ENCODE results near the gene MYLK.
"Not testable (repeated sequence)": the region's sequence is repeated elsewhere in the genome, so short reads cannot be mapped to it uniquely, and the experiment has no call there.

MYLK gene

DNA sequence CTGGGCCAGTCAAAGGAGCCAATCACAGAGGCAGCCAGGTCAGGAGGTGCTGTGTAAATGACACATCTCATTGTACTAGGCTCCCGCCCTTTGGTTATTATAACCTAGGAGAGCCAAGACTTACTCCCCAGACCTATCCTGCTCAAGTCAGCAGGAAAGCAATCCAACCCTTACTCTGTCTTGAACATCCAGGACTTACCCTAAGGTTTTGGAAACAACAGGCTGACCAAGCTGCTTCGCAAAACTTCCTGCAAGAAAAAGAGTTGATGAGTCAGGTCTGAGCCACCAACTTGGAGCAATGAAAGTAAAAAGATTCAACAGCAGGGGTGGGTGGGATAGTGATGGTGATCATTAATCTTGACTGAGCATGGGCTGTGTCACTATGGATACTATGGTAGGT lies 144.4 kb downstream of the MYLK start:
- no peak for DNase-seq (ENCODE audit: low read depth, low spot score)

DNA sequence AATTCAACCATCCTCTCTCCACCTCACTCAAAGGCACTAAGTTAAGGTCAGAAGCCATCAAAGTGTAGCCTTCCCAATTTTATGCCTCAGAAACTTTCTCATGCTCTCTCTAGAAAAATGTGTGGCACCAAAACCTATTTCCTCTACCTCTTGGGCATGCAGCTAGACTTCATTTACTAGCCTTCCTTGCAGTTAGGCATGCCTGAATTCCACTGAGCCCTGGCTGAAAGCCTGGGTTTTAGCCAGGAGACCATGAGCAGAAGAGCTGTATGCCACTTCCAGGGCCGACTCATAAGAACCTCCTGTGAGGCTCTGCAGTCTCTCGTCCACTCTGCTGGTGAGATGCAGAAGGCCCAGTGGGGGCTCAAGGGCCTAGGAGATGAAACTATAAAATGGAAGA lies 145.0 kb downstream of the MYLK start:
- H3K4me3 ChIP-seq (ENCODE audit: low read length), result no peak overlapping the region
- H3K36me3 ChIP-seq (ENCODE audit: control insufficient read depth, insufficient read depth, low read length), result 0 out of 2 replicates have a peak, but pooled peaks cover 3% of the 10 kb centered on the region
- no peaks in the 10 kb centered on the region for H3K27me3 ChIP-seq (ENCODE audit: control insufficient read depth, insufficient read depth, low read length)
- H3K27ac ChIP-seq (ENCODE audit: low read length), result no peak overlapping the region
- no CpG with 5 or more reads among the region's 2 CpGs for WGBS (ENCODE audit: insufficient coverage, insufficient read length)
- H3K4me1 ChIP-seq (ENCODE audit: control insufficient read depth, insufficient read depth, low read length), result no peaks in the 10 kb centered on the region
- DNase-seq (ENCODE audit: low read depth, low spot score), result no peak
- no peaks in the 10 kb centered on the region for H3K9me3 ChIP-seq (ENCODE audit: control insufficient read depth, insufficient read depth, low read length)

More for the DNA sequence above, 144.4 kb downstream of the MYLK start:
- Histone ChIP-seq H3K36me3 (ENCODE audit: control insufficient read depth, insufficient read depth, low read length) (0 out of 2 replicates have a peak, but pooled peaks cover 3% of the 10 kb centered on the region), H3K4me3 (ENCODE audit: low read length) (no peak overlapping the region), H3K27ac (ENCODE audit: low read length) (no peak overlapping the region), H3K9me3 (ENCODE audit: control insufficient read depth, insufficient read depth, low read length) (no peaks in the 10 kb centered on the region), H3K27me3 (ENCODE audit: control insufficient read depth, insufficient read depth, low read length) (no peaks in the 10 kb centered on the region), H3K4me1 (ENCODE audit: control insufficient read depth, insufficient read depth, low read length) (no peaks in the 10 kb centered on the region)
- WGBS (ENCODE audit: insufficient coverage, insufficient read length), result no CpG with 5 or more reads among the region's 2 CpGs

DNA sequence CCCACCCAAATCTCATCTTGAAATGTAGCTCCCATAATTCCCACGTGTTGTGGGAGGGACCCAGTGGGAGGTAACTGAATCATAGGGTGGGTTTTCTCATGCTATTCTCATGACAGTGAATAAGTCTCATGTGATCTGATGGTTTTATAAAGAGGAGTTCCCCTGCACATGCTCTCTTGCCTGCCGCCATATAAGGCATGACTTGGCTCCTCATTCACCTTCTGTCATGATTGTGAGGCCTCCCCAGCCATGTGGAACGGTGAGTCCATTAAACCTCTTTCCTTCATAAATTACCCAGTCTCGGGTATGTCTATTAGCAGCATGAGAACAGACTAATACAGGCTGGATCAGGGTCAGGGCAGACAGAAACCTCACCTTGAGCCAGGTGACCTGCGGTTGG lies 145.6 kb downstream of the MYLK start:
- DNase-seq (ENCODE audit: low read depth, low spot score); H3K36me3 ChIP-seq (ENCODE audit: control insufficient read depth, insufficient read depth, low read length); H3K9me3 ChIP-seq (ENCODE audit: control insufficient read depth, insufficient read depth, low read length); H3K4me3 ChIP-seq (ENCODE audit: low read length); H3K4me1 ChIP-seq (ENCODE audit: control insufficient read depth, insufficient read depth, low read length); H3K27ac ChIP-seq (ENCODE audit: low read length); H3K27me3 ChIP-seq (ENCODE audit: control insufficient read depth, insufficient read depth, low read length): not testable (repeated sequence)
- WGBS (ENCODE audit: insufficient coverage, insufficient read length), result no CpG with 5 or more reads among the region's 5 CpGs

DNA sequence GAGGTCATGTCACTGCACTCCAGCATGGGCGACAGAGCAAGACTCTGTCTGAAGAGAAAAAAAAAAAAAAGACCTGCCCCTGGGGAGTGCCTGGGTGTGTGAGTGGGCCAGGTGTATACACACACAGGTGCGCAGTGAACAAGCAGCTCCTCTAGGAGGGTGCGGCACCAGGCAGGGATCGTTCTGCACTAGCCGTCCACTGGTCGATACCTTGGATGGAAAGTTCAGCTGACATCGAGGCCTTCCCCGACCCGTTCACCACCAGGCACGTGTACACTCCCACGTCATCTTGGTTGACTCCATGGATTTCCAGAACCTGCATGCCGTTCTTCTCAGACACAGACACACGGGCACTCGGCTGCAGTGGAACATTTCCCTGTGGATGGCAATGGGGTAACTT lies 147.0 kb downstream of the MYLK start:
- H3K4me3 ChIP-seq (ENCODE audit: low read length), result no peak overlapping the region
- H3K4me1 ChIP-seq (ENCODE audit: control insufficient read depth, insufficient read depth, low read length), result no peaks in the 10 kb centered on the region
- no peaks in the 10 kb centered on the region for H3K27me3 ChIP-seq (ENCODE audit: control insufficient read depth, insufficient read depth, low read length)
- H3K36me3 ChIP-seq (ENCODE audit: control insufficient read depth, insufficient read depth, low read length), result peaks cover 7% of the 10 kb centered on the region; the same call in 1 of the 2 replicates
- H3K27ac ChIP-seq (ENCODE audit: low read length), result no peak overlapping the region
- DNase-seq (ENCODE audit: low read depth, low spot score), result no peak
- no peaks in the 10 kb centered on the region for H3K9me3 ChIP-seq (ENCODE audit: control insufficient read depth, insufficient read depth, low read length)
- no CpG with 5 or more reads among the region's 14 CpGs for WGBS (ENCODE audit: insufficient coverage, insufficient read length)

DNA sequence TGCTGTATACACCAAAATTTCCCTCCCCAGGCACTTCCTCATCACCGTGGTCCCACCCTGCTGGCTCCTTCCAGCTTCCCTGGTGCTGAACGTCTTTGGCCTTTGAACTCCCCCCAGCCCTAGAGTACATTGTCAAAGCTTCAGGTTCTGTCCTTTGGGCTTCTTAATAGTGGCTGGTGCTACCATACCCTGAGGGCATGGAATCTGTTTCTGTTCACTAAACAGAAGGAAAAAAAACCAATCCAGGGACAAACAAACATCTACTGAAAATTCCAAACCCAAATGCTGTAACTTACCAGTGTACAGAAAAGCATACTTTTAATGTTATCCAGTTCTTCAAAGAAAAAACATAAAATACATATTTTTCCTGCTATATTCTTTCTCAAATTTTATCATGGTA lies 148.7 kb downstream of the MYLK start:
- no peak overlapping the region for H3K27ac ChIP-seq (ENCODE audit: low read length)
- DNase-seq (ENCODE audit: low read depth, low spot score), result no peak
- H3K36me3 ChIP-seq (ENCODE audit: control insufficient read depth, insufficient read depth, low read length), result peaks cover 5% of the 10 kb centered on the region; the same call in 1 of the 2 replicates
- no peaks in the 10 kb centered on the region for H3K27me3 ChIP-seq (ENCODE audit: control insufficient read depth, insufficient read depth, low read length)
- no peak overlapping the region for H3K4me3 ChIP-seq (ENCODE audit: low read length)
- no CpG with 5 or more reads among the region's 2 CpGs for WGBS (ENCODE audit: insufficient coverage, insufficient read length)
- no peaks in the 10 kb centered on the region for H3K9me3 ChIP-seq (ENCODE audit: control insufficient read depth, insufficient read depth, low read length)
- H3K4me1 ChIP-seq (ENCODE audit: control insufficient read depth, insufficient read depth, low read length), result no peaks in the 10 kb centered on the region

DNA sequence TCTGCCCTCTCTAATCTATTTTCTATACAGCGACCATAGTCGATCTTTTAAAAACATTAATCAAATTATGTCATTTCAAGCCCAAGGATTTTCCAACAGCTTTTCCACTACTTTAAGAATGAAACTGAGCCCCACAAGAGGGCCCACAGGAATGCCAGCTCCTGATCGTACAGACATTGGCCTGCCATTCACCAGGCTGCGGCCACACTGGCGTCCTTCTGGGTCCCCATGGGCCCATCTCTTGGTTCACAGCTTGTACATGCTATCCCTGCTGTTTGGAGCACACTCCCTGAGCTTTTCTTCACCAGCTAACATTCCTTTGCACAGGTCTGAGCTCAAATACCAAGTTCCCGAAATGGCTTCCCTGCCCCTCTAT lies 149.6 kb downstream of the MYLK start:
- Histone ChIP-seq H3K4me3 (ENCODE audit: low read length) (no peak overlapping the region), H3K9me3 (ENCODE audit: control insufficient read depth, insufficient read depth, low read length) (no peaks in the 10 kb centered on the region), H3K27me3 (ENCODE audit: control insufficient read depth, insufficient read depth, low read length) (no peaks in the 10 kb centered on the region), H3K36me3 (ENCODE audit: control insufficient read depth, insufficient read depth, low read length) (peaks cover 4% of the 10 kb centered on the region; the same call in 1 of the 2 replicates), H3K4me1 (ENCODE audit: control insufficient read depth, insufficient read depth, low read length) (no peaks in the 10 kb centered on the region), H3K27ac (ENCODE audit: low read length) (no peak overlapping the region)
- no peak for DNase-seq (ENCODE audit: low read depth, low spot score)
- 100% methylated on average over 2 of the region's 6 CpGs for WGBS (ENCODE audit: insufficient coverage, insufficient read length)

DNA sequence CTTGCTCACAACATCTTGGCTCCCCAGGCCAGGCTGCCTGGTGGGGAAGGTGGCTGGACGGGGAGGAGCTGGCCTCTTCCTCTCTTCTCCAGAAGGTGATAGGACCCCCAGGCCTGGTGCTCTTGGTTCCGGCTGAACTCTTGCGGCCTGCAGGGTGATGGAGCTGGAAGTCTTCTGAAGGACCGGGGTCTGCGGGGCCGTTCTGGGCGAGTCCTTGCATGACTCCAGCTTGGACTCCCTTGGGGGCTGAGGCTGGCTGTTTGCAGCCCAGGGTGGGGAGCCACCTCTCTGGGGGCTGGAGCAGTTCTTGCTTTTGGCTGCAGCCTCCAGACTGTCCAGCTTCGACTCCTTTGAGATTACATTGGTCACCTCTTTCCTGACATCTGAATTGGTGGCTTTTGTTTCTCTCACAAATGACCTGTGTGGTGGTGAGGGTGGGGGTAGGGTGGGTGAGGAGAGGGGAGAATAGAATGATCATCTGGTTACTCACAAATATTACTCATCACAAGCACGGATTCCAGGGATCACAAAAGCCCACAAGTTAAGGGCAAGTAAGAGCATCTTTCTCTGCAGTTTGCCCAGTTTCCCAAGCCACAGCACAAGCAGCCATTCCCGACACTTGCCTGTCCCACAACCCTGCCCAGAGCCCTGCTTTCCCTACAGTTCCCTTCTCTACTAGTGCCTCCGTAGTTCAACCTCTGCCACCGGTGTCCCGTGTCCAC lies 150.2 kb downstream of the MYLK start:
- H3K4me3 ChIP-seq (ENCODE audit: low read length), result no peak overlapping the region
- no peak for DNase-seq (ENCODE audit: low read depth, low spot score)

DNA sequence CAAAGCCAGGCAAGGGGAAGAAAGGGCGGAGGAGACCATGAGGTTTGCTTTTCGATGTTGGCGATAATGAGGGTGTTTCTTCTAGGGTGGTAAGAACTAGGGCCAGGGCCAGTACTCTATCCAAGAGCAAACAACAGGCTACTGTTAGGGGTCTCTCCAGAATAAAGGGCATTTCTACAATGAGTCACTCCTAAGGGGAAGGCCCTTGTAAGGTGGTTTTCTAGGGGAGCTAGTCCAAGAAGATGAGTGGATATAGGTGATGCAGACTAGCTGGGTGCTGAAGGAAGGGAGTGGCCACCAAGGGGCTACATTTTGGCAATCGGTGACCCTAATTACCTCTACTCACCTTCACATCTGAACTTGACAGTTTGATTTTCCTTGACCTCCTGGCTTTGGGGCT lies 150.8 kb downstream of the MYLK start:
- Histone ChIP-seq H3K4me1 (ENCODE audit: control insufficient read depth, insufficient read depth, low read length) (no peaks in the 10 kb centered on the region), H3K27me3 (ENCODE audit: control insufficient read depth, insufficient read depth, low read length) (no peaks in the 10 kb centered on the region), H3K9me3 (ENCODE audit: control insufficient read depth, insufficient read depth, low read length) (no peaks in the 10 kb centered on the region), H3K4me3 (ENCODE audit: low read length) (no peak overlapping the region), H3K27ac (ENCODE audit: low read length) (no peak overlapping the region), H3K36me3 (ENCODE audit: control insufficient read depth, insufficient read depth, low read length) (peaks cover 4% of the 10 kb centered on the region; the same call in 1 of the 2 replicates)
- WGBS (ENCODE audit: insufficient coverage, insufficient read length), result no CpG with 5 or more reads among the region's 4 CpGs
- no peak for DNase-seq (ENCODE audit: low read depth, low spot score)

More for the DNA sequence above, 150.2 kb downstream of the MYLK start:
- no peak overlapping the region for H3K27ac ChIP-seq (ENCODE audit: low read length)
- H3K27me3 ChIP-seq (ENCODE audit: control insufficient read depth, insufficient read depth, low read length), result no peaks in the 10 kb centered on the region
- H3K4me1 ChIP-seq (ENCODE audit: control insufficient read depth, insufficient read depth, low read length), result no peaks in the 10 kb centered on the region
- peaks cover 4% of the 10 kb centered on the region; the same call in 1 of the 2 replicates for H3K36me3 ChIP-seq (ENCODE audit: control insufficient read depth, insufficient read depth, low read length)
- no peaks in the 10 kb centered on the region for H3K9me3 ChIP-seq (ENCODE audit: control insufficient read depth, insufficient read depth, low read length)
- WGBS (ENCODE audit: insufficient coverage, insufficient read length), result no CpG with 5 or more reads among the region's 13 CpGs

DNA sequence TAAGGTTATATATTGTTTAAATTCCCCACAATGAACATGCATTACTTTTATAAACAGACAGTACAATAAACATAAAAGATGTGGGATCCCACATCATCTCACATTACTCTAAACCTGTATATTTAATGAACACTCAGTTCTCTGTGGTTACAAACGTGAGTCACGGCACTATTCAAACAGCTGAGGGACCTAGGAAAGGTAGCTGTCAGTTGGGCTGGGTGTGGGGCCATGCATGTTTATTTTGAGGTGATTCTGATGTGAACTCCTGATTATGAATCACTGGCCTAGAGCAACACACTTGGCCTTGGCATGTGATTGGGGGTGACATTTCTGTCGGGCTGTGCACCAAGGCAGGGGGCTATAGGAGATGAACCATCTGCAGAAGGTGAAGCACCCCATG lies 151.7 kb downstream of the MYLK start:
- peaks cover 4% of the 10 kb centered on the region; the same call in 1 of the 2 replicates for H3K36me3 ChIP-seq (ENCODE audit: control insufficient read depth, insufficient read depth, low read length)
- DNase-seq (ENCODE audit: low read depth, low spot score), result no peak
- H3K4me3 ChIP-seq (ENCODE audit: low read length), result no peak overlapping the region
- H3K4me1 ChIP-seq (ENCODE audit: control insufficient read depth, insufficient read depth, low read length), result no peaks in the 10 kb centered on the region
- no CpG with 5 or more reads among the region's 3 CpGs for WGBS (ENCODE audit: insufficient coverage, insufficient read length)
- no peaks in the 10 kb centered on the region for H3K27me3 ChIP-seq (ENCODE audit: control insufficient read depth, insufficient read depth, low read length)
- H3K9me3 ChIP-seq (ENCODE audit: control insufficient read depth, insufficient read depth, low read length), result no peaks in the 10 kb centered on the region
- H3K27ac ChIP-seq (ENCODE audit: low read length), result no peak overlapping the region

DNA sequence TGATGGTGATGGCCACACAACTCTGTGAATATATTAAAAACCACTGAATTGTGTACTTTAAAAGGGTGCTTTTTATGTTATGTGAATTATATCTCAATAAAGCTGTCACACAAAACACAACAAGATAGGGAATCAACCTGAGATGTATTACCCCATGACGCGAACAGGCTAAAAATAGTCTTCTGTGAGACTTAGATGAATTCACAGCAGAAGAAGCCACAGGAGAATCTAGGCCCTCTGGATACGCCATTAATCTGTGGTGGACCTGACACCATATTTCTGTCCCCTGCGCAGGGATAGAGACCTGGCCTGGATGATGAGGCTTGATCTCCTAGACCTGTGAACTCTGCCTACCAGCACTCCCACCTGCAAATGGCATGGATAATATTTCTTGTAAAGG lies 153.3 kb downstream of the MYLK start:
- Histone ChIP-seq H3K4me3 (ENCODE audit: low read length) (no peak overlapping the region), H3K9me3 (ENCODE audit: control insufficient read depth, insufficient read depth, low read length) (no peaks in the 10 kb centered on the region), H3K36me3 (ENCODE audit: control insufficient read depth, insufficient read depth, low read length) (peaks cover 4% of the 10 kb centered on the region; the same call in 1 of the 2 replicates), H3K27me3 (ENCODE audit: control insufficient read depth, insufficient read depth, low read length) (no peaks in the 10 kb centered on the region), H3K27ac (ENCODE audit: low read length) (no peak overlapping the region), H3K4me1 (ENCODE audit: control insufficient read depth, insufficient read depth, low read length) (no peaks in the 10 kb centered on the region)
- DNase-seq (ENCODE audit: low read depth, low spot score), result no peak
- WGBS (ENCODE audit: insufficient coverage, insufficient read length), result no CpG with 5 or more reads among the region's 4 CpGs

DNA sequence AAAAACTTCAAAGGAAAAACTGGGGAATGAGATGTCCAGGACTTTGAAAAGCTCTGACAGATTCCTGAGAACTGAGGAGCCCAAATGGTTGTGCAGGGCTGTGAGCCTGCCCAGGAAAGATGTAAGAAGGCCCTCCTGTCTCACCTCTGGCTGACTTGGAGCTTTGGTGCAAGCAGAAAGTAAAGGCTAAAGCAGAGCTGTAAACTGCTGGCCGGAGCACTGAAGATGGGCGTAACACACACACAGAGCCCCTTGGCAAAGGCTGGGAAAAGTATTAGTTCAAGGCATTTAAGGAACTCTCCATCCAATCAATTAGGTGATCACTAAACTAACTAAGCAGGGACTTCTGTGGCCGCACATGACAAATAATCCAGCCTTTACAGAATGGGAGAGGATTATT lies 155.1 kb downstream of the MYLK start:
- DNase-seq (ENCODE audit: low read depth, low spot score), result no peak
- Histone ChIP-seq H3K27me3 (ENCODE audit: control insufficient read depth, insufficient read depth, low read length) (no peaks in the 10 kb centered on the region), H3K36me3 (ENCODE audit: control insufficient read depth, insufficient read depth, low read length) (peaks cover 4% of the 10 kb centered on the region; the same call in 1 of the 2 replicates), H3K4me1 (ENCODE audit: control insufficient read depth, insufficient read depth, low read length) (no peaks in the 10 kb centered on the region), H3K27ac (ENCODE audit: low read length) (no peak overlapping the region), H3K4me3 (ENCODE audit: low read length) (no peak overlapping the region), H3K9me3 (ENCODE audit: control insufficient read depth, insufficient read depth, low read length) (no peaks in the 10 kb centered on the region)
- no CpG with 5 or more reads among the region's 3 CpGs for WGBS (ENCODE audit: insufficient coverage, insufficient read length)

Data from iPS DF 6.9 (cell line).